ENCODE measurements around the gene CDH15.

The CDH15 gene

GRCh38 chr16:89244754-89245153 is 73.2 kb downstream of the CDH15 start:
- DNase-seq: no peak
